DMS153 treated with DMSO at 0.1 percent for 48 hours (cell line): ENCODE results near the gene ZNF716.
"Not testable (repeated sequence)": the region's sequence is repeated elsewhere in the genome, so short reads cannot be mapped to it uniquely, and the experiment has no call there.

ENCODE experiments used
- DNase-seq: peaks from one replicate; lab custom pipeline; 2025; ENCODE audit not compliant: unreplicated experiment; lab: John Stamatoyannopoulos, UW

ZNF716 gene

DNA sequence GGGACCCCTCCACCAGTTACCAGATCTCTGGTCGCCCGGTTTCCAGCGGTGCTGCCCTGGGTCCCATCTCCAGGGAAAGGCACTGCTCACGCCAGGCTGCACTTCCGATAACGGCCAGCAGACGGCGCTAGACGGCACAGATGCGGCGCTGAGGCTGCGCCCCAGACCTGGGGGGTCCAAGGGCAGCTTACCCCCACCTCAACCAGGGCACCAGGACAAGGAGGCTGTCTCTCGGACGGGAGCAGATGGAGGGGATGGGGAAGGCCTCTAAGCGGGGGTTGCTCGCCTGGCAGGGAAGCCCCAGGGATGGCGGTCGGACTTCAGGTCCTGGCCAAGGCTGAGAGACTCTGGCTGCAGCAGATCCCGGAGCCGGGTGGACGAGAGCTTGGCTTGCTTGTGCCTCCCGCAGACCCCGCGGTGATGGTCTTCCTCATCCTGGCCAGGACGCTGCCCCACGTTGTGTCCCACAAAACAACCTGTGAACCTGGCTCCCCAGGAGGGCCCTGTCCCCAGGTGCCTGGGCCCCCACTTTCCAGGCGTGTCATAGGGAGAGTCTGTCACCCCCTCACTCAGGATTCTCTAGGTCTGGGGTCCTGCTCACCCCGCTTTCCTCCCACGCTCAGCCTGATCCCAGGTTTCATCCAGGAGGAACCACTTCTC is 23.9 kb upstream of the ZNF716 start:
- DNase-seq: no peak

DNA sequence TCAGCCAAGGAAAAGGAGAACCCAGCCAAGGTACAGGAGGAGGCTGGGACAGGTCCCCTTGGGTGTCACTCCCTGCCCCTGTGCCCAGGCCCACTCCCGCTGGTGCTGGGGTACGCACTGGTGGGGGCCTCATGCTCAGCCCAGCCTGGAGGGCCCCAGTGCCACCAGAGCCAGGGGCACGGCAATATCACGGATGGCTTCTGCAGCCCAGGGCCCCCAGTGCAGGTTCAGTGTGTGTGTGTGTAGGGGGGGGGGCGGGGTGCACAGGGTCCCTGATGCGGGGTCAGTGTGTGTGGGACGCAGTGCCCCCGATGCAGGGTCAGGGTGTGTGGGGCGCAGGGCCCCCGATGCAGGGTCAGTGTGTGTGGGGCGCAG is 23.4 kb upstream of the ZNF716 start:
- no peak for DNase-seq

- DNase-seq: no peak
Observed at GRCh38 chr7:57427146-57427545, 22.8 kb upstream of the ZNF716 start.

DNA sequence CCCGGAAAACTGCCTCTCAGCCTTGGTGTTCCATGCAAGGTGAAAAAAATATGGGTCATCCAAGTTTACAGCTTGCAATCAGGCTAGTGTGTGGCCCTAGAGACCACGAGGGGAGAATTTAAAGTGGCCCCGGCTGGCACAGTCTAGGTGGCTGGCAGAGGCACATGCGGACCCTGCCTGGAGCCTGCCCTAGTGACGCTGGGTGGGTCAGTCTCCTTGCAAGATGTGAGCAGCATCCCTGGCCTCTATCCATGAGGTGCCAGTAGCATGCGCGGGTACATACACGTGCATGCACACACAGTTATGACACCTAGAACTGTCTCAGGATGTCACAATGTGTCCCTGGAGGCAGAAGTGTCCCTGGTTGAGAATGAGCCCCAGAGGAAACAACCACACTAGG is 22.4 kb upstream of the ZNF716 start:
- no peak for DNase-seq

DNA sequence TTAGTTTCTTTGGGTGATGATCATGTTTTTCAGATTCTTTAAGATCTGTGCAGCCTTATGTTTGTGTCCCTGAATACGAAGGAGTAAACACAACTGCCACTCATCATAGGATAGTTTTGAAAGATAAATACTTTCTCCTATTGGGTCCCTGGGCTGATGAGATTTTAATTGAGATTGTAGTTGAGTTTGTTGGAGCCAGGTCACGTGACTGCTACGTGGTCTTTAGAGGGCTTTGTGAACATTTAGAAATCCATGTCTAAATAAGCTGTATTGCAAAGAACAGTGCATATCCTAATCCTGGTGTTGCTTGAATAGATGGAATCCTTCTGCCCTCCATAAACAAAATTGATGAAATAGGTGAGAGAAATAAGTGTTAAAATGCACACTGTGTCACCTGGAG is 17.4 kb upstream of the ZNF716 start:
- DNase-seq: no peak

- DNase-seq: no peak
Observed at GRCh38 chr7:57437581-57437980, 12.4 kb upstream of the ZNF716 start.

- DNase-seq: no peak
Observed at GRCh38 chr7:57438244-57438643, 11.7 kb upstream of the ZNF716 start.

DNA sequence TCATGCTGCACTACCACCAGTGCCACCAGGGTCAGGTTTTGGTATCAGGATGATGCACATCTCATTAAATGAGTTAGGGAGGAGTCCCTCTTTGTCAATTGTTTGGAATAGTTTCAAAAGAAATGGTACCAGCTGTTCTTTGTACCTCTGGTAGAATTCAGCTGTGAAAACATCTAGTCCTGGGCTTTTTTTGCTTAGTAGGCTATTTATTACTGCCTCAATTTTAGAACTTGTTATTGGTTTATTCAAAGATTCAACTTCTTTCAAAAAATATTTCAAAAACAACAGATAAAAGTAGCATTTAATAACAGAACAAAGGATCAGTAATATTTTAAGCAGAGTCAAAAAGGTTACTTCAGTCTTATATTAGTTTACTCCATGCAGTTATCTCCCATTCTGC is 6.4 kb upstream of the ZNF716 start:
- no peak for DNase-seq

- not testable (repeated sequence) for DNase-seq
Observed at GRCh38 chr7:57469186-57469828, 19.3 kb downstream of the ZNF716 start.

- not testable (repeated sequence) for DNase-seq
Observed at GRCh38 chr7:57480304-57480703, 30.3 kb downstream of the ZNF716 start.

- not testable (repeated sequence) for DNase-seq
Observed at GRCh38 chr7:57485022-57485421, 35.0 kb downstream of the ZNF716 start.

- DNase-seq: no peak
Observed at GRCh38 chr7:57487957-57488356, 38.0 kb downstream of the ZNF716 start.

DNA sequence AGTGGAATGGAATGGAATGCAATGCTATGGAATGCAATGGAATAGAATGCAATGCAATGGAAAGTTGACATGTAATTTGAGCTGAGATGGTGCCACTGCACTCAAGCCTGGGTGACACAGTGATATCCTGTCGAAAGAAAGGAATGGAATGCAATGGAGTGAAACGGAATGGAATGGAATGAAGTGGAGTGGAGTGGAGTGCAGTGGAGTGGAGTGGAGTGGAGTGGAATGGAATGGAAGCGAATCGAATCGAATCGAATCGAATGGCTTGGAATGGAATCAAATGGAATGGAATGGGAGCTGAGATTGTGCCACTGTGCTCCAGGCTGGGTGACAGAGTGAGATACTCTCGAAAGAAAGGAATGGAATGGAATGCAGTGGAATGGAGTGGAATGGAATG is 45.1 kb downstream of the ZNF716 start:
- DNase-seq: not testable (repeated sequence)

- DNase-seq: no peak
Observed at GRCh38 chr7:57496395-57496794, 46.4 kb downstream of the ZNF716 start.

DNA sequence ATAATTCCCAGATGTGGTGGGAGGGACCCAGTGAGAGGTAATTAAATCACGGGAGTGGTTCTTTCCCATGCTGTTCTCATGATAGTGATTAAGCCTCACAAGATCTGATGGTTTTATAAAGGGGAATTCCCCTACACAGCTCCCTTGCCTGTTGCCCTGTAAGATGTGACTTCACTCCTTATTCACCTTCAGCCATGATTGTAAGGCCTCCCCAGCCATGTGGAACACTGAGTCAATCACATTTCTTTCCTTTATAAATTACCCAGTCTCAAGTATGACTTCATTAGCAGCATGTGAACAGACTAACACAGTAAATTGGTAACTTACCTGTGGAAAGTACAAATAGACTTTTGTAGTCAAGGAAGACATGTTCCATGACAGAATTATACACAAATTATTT is 55.2 kb downstream of the ZNF716 start:
- no peak for DNase-seq
